HepG2 (cell line): ENCODE measurements around the gene LYPLA2. TPM values are rescaled to one million over a fixed set of nuclear protein-coding genes. Genes with fewer than 3 reads are reported as not detected.
A peak's percentile ranks its signal among the peaks of the same experiment; 100 is the strongest.

ENCODE experiments used
- ATF1 ChIP-seq: IDR thresholded peaks from 2 replicates; pipeline ENCODE4 v1.6.1; 2016; ENCODE audit warnings: mild to moderate bottlenecking, control low read depth
- ATRX ChIP-seq: sonication (generic); formaldehyde crosslinking; IDR thresholded peaks from 2 replicates; pipeline ENCODE4 v1.4.0; 2020; ENCODE audit warnings: missing genetic modification reagents, borderline replicate concordance
- FOXK2 ChIP-seq: fragments of 450-650 bp; IDR thresholded peaks from 2 replicates; pipeline ENCODE4 v1.6.1; 2016
- ISL2 ChIP-seq: sonication (generic); formaldehyde crosslinking; IDR thresholded peaks from 2 replicates; pipeline ENCODE4 v1.5.0; 2020; ENCODE audit warnings: missing genetic modification reagents
- JUNB ChIP-seq: sonication (generic); formaldehyde crosslinking; IDR thresholded peaks from 2 replicates; pipeline ENCODE4 v1.8.0; 2022; ENCODE audit warnings: missing genetic modification reagents, mild to moderate bottlenecking, borderline replicate concordance
- KDM4B ChIP-seq: sonication (generic); formaldehyde crosslinking; IDR thresholded peaks from 2 replicates; pipeline ENCODE4 v1.4.0; 2020; ENCODE audit warnings: missing genetic modification reagents
- KLF6 ChIP-seq: IDR thresholded peaks from 2 replicates; pipeline ENCODE4 v1.8.0; 2016; ENCODE audit warnings: missing biosample characterization, missing genetic modification reagents
- NFE2L1 ChIP-seq: sonication (generic); formaldehyde crosslinking; IDR thresholded peaks from 2 replicates; pipeline ENCODE4 v1.4.0; 2020; ENCODE audit warnings: missing genetic modification reagents, mild to moderate bottlenecking, borderline replicate concordance
- NR2F1 ChIP-seq, 2 experiments: fragments of 450-650 bp in 1 of 2; formaldehyde crosslinking in 1 of 2; IDR thresholded peaks; 2 replicates each; pipeline versions ENCODE4 v1.5.0 to v1.6.1; 2016 to 2020; ENCODE audit warnings: mild to moderate bottlenecking in 1 of 2, missing compliant biosample characterization in 1 of 2, missing genetic modification reagents in 1 of 2, moderate library complexity in 1 of 2
- NR2F6 ChIP-seq, 2 experiments: IDR thresholded peaks; 2 replicates each; pipeline ENCODE4 v1.6.1; 2016; ENCODE audit warnings: antibody characterized with exemption in 1 of 2, mild to moderate bottlenecking in 1 of 2
- NRL ChIP-seq: sonication (generic); formaldehyde crosslinking; IDR thresholded peaks from 2 replicates; pipeline ENCODE4 v1.5.0; 2020; ENCODE audit warnings: missing genetic modification reagents, mild to moderate bottlenecking, moderate library complexity, borderline replicate concordance
- PATZ1 ChIP-seq: sonication (generic); formaldehyde crosslinking; IDR thresholded peaks from 2 replicates; pipeline ENCODE4 v1.4.0; 2020; ENCODE audit warnings: missing genetic modification reagents
- PHB2 ChIP-seq: fragments of 450-650 bp; IDR thresholded peaks from 2 replicates; pipeline ENCODE4 v1.6.1; 2018; ENCODE audit not compliant: partially characterized antibody
- POLR2A ChIP-seq, 2 experiments: IDR thresholded peaks; 2 replicates each; pipeline ENCODE4 v1.6.1; 2011; ENCODE audit warnings: low read depth in 2 of 2, low read length in 2 of 2, mild to moderate bottlenecking in 1 of 2, moderate library complexity in 1 of 2; ENCODE audit not compliant: insufficient read depth in 1 of 2
- RAD51 ChIP-seq: fragments of 450-650 bp; IDR thresholded peaks from 2 replicates; pipeline ENCODE4 v1.6.1; 2016; ENCODE audit warnings: borderline replicate concordance
- REL ChIP-seq: sonication (generic); formaldehyde crosslinking; conservative IDR thresholded peaks from 2 replicates; pipeline ENCODE4 v1.8.0; 2022; ENCODE audit warnings: mild to moderate bottlenecking, missing genetic modification reagents, moderate library complexity
- RELA ChIP-seq: sonication (generic); formaldehyde crosslinking; IDR thresholded peaks from 2 replicates; pipeline ENCODE4 v1.4.0; 2020; ENCODE audit warnings: missing genetic modification reagents
- RXRA ChIP-seq: sonication (generic); formaldehyde crosslinking; IDR thresholded peaks from 2 replicates; pipeline ENCODE4 v1.5.1; 2020; ENCODE audit warnings: missing genetic modification reagents
- SALL1 ChIP-seq: sonication (generic); formaldehyde crosslinking; IDR thresholded peaks from 2 replicates; pipeline ENCODE4 v1.8.0; 2022; ENCODE audit warnings: mild to moderate bottlenecking, missing genetic modification reagents
- SSRP1 ChIP-seq: IDR thresholded peaks from 2 replicates; pipeline ENCODE4 v1.6.1; 2016; ENCODE audit warnings: control low read depth
- ZNF367 ChIP-seq: sonication (generic); formaldehyde crosslinking; IDR thresholded peaks from 2 replicates; pipeline ENCODE4 v1.4.0; 2020; ENCODE audit warnings: missing genetic modification reagents, borderline replicate concordance
- ZNF674 ChIP-seq: sonication (generic); formaldehyde crosslinking; IDR thresholded peaks from 2 replicates; pipeline ENCODE4 v1.5.0; 2020; ENCODE audit warnings: low read depth, mild to moderate bottlenecking, missing genetic modification reagents
- ZNF761 ChIP-seq: sonication (generic); formaldehyde crosslinking; conservative IDR thresholded peaks from 2 replicates; pipeline ENCODE4 v1.4.0; 2020; ENCODE audit warnings: mild to moderate bottlenecking, missing genetic modification reagents
- polyA plus RNA-seq, 8 experiments: library from polyadenylated mRNA; depleted of rRNA in 3 of 8; stranded (reverse) in 7 of 8; unstranded in 1 of 8; fragments of >200 nt; fragmentation: Illumina TruSeq in 4 of 8; extraction: Trizol in 4 of 8; gene quantifications; 2 replicates each; pipeline versions ENCODE4 v1.2.1 to v1.2.3, GENCODE V29; 2011 to 2016; ENCODE audit warnings: low read depth in 4 of 8, missing spikeins in 1 of 8, mixed read lengths in 1 of 8; ENCODE audit not compliant: insufficient read depth in 1 of 8
- total RNA-seq, 5 experiments: library from RNA; depleted of rRNA; stranded (reverse); fragments of >200 nt; fragmentation: Illumina TruSeq; extraction: Trizol; gene quantifications; 2 replicates each; pipeline ENCODE4 v1.2.3, GENCODE V29; 2016; ENCODE audit warnings: low read depth in 1 of 5
- TF ChIP-seq, protein P1 (sequence below): IDR thresholded peaks from 2 replicates; pipeline ENCODE4 v1.6.1; 2016; ENCODE audit warnings: control low read depth
- TF ChIP-seq, protein P2 (sequence below): sonication (generic); formaldehyde crosslinking; IDR thresholded peaks from 2 replicates; pipeline ENCODE4 v1.8.0; 2022; ENCODE audit warnings: mild to moderate bottlenecking, missing genetic modification reagents, moderate library complexity
- TF ChIP-seq, protein P3 (sequence below): sonication (generic); formaldehyde crosslinking; IDR thresholded peaks from 2 replicates; pipeline ENCODE4 v1.9.0; 2022; ENCODE audit warnings: low read depth, missing genetic modification reagents

Gene LYPLA2
- total and polyA plus RNA-seq, 2 of the 13 experiments (the other 11 are each of a cell fraction or from before 2014, with no cell fraction given), result 72.1 to 73.2 TPM

DNA sequence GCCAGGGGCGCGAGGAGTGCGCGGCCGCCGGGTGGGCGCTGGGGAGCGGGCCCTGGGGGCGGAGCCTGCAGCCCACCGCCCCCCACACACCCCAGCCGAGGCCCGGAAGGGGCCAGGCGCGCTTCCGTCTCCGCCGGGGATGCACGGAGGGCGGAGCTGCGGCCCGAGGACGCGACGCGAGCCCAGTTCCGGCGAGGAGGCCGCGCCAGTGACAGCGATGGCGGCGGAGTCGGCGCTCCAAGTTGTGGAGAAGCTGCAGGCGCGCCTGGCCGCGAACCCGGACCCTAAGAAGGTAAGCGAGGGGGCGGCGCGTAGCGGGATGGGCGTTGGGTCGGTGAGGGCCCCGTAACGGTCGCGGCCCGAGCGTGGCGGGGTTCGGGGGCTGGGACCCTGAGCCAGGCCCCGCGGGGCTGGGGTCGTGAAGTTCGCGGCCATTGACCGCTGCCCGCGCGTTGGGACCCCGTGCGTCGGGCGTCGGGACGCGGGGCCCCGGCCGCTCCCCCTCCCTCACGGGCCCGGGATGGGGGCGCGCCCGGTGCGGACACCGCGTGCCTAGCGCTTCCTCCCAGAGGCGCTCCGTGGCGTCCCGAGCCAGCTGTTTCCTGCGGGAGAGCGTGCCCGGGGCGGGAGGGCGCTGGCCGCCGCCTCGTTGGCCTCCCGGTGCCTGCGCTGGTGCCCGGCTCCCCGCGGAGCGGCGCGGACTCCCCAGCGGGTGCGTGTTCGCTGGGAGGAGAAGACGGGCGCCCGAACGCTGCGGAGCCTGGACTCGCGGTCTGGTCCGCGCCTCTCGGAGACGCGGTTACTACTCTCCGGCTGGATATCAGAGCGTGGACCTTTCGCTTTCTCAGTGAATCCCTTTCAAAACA lies 47.4 kb upstream of the LYPLA2 start, which contains the start of gene ELOA (continued):
- TF ChIP-seq, protein P1, sequence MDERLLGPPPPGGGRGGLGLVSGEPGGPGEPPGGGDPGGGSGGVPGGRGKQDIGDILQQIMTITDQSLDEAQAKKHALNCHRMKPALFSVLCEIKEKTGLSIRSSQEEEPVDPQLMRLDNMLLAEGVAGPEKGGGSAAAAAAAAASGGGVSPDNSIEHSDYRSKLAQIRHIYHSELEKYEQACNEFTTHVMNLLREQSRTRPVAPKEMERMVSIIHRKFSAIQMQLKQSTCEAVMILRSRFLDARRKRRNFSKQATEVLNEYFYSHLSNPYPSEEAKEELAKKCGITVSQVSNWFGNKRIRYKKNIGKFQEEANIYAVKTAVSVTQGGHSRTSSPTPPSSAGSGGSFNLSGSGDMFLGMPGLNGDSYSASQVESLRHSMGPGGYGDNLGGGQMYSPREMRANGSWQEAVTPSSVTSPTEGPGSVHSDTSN, result no peak
- TF ChIP-seq KLF6 (CRISPR knock-in tag), result 0 out of 2 replicates have a peak, but pooled peaks have one; percentile 35
- TF ChIP-seq RAD51, result no peak
- TF ChIP-seq NR2F1 (CRISPR knock-in tag; IDR thresholded peaks at IDR 0.05), result no peak
- TF ChIP-seq ATRX (CRISPR knock-in tag), result no peak
- TF ChIP-seq NFE2L1 (CRISPR knock-in tag), result no peak
- TF ChIP-seq JUNB (CRISPR knock-in tag), result no peak
- no peak for TF ChIP-seq NR2F6 (IDR thresholded peaks at IDR 0.05)
- 0 out of 2 replicates have a peak, but pooled peaks have one; percentile 24 for TF ChIP-seq NR2F6 (CRISPR knock-in tag; IDR thresholded peaks at IDR 0.05)
- TF ChIP-seq ZNF761 (CRISPR knock-in tag), result no peak; the same call in 1 of the 2 replicates
- TF ChIP-seq, protein P2, sequence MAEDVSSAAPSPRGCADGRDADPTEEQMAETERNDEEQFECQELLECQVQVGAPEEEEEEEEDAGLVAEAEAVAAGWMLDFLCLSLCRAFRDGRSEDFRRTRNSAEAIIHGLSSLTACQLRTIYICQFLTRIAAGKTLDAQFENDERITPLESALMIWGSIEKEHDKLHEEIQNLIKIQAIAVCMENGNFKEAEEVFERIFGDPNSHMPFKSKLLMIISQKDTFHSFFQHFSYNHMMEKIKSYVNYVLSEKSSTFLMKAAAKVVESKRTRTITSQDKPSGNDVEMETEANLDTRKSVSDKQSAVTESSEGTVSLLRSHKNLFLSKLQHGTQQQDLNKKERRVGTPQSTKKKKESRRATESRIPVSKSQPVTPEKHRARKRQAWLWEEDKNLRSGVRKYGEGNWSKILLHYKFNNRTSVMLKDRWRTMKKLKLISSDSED (CRISPR knock-in tag), result no peak; the same call in 1 of the 2 replicates
- TF ChIP-seq RXRA, result no peak; the same call in 1 of the 2 replicates
- peak; percentile 71 for TF ChIP-seq PATZ1 (CRISPR knock-in tag)
- no peak for TF ChIP-seq FOXK2
- peak; percentile 77 for TF ChIP-seq SALL1 (CRISPR knock-in tag)
- TF ChIP-seq ZNF674 (CRISPR knock-in tag), result 0 out of 2 replicates have a peak, but pooled peaks have one; percentile 64
- no peak for TF ChIP-seq NRL
- no peak for TF ChIP-seq ZNF367 (CRISPR knock-in tag)
- no peak for TF ChIP-seq REL (CRISPR knock-in tag)
- TF ChIP-seq, protein P3, sequence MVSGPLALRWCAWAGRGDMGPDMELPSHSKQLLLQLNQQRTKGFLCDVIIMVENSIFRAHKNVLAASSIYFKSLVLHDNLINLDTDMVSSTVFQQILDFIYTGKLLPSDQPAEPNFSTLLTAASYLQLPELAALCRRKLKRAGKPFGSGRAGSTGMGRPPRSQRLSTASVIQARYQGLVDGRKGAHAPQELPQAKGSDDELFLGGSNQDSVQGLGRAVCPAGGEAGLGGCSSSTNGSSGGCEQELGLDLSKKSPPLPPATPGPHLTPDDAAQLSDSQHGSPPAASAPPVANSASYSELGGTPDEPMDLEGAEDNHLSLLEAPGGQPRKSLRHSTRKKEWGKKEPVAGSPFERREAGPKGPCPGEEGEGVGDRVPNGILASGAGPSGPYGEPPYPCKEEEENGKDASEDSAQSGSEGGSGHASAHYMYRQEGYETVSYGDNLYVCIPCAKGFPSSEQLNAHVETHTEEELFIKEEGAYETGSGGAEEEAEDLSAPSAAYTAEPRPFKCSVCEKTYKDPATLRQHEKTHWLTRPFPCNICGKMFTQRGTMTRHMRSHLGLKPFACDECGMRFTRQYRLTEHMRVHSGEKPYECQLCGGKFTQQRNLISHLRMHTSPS (CRISPR knock-in tag), result no peak
- TF ChIP-seq KDM4B, result 0 out of 2 replicates have a peak, but pooled peaks have one; percentile 56
- no peak for TF ChIP-seq ATF1 (CRISPR knock-in tag)
- 0 out of 2 replicates have a peak, but pooled peaks have one; percentile 16 for TF ChIP-seq ISL2 (CRISPR knock-in tag)
- TF ChIP-seq RELA (CRISPR knock-in tag), result no peak
- TF ChIP-seq POLR2A (IDR thresholded peaks at IDR 0.05; ENCODE audit: insufficient read depth in 1 of 2, low read depth in 2 of 2, low read length in 2 of 2), result peak; percentile 77 to 95
- no peak for TF ChIP-seq SSRP1 (CRISPR knock-in tag)
- no peak for TF ChIP-seq PHB2
